KMS-11 (cell line): ENCODE results near the gene TNFSF10.
A peak's percentile ranks its signal among the peaks of the same experiment; 100 is the strongest.

Experiments
- H2AFZ ChIP-seq: fragments of 200-600 bp; sonication (generic); 2 replicates; pipeline ENCODE4 v1.6.1; 2016; ENCODE audit warnings: antibody characterized with exemption, mixed run types, low read depth
- H3K27ac ChIP-seq: fragments of 200-600 bp; sonication (generic); 2 replicates; pipeline ENCODE4 v1.6.1; 2016; ENCODE audit warnings: mild to moderate bottlenecking, mixed run types
- H3K27me3 ChIP-seq: fragments of 200-600 bp; sonication (generic); 2 replicates; pipeline ENCODE4 v1.6.1; 2017; ENCODE audit warnings: mild to moderate bottlenecking, low read depth, mixed run types, moderate library complexity; ENCODE audit not compliant: insufficient read depth
- H3K36me3 ChIP-seq: fragments of 200-600 bp; sonication (generic); 2 replicates; pipeline ENCODE4 v1.6.1; 2017; ENCODE audit warnings: mild to moderate bottlenecking, mixed run types; ENCODE audit not compliant: insufficient read depth
- H3K4me1 ChIP-seq: fragments of 200-600 bp; sonication (generic); 2 replicates; pipeline ENCODE4 v1.6.1; 2016; ENCODE audit warnings: mild to moderate bottlenecking, low read depth, mixed run types; ENCODE audit not compliant: poor library complexity, severe bottlenecking
- H3K4me2 ChIP-seq: fragments of 200-600 bp; sonication (generic); 2 replicates; pipeline ENCODE4 v1.7.0; 2016; ENCODE audit warnings: mild to moderate bottlenecking, mixed run types
- H3K4me3 ChIP-seq: fragments of 200-600 bp; sonication (generic); IDR thresholded peaks from 2 replicates; pipeline ENCODE4 v1.6.1; 2017; ENCODE audit warnings: low read depth, low read length, mixed read lengths; ENCODE audit not compliant: insufficient read depth
- H3K79me2 ChIP-seq: fragments of 200-600 bp; sonication (generic); 2 replicates; pipeline ENCODE4 v1.6.1; 2016; ENCODE audit warnings: low read depth, mixed run types; ENCODE audit not compliant: insufficient read depth
- H3K9ac ChIP-seq: fragments of 200-600 bp; sonication (generic); 2 replicates; pipeline ENCODE4 v1.6.1; 2016; ENCODE audit warnings: mild to moderate bottlenecking, mixed run types
- H4K20me1 ChIP-seq: fragments of 200-600 bp; sonication (generic); 2 replicates; pipeline ENCODE4 v1.6.1; 2016; ENCODE audit warnings: mild to moderate bottlenecking, mixed run types; ENCODE audit not compliant: insufficient read depth
- TF ChIP-seq, protein P1 (sequence below): fragments of 200-600 bp; sonication (generic); conservative IDR thresholded peaks from 2 replicates; pipeline ENCODE4 v1.6.1; 2017; ENCODE audit warnings: low read depth, mild to moderate bottlenecking, antibody characterized with exemption, low read length, moderate library complexity, mixed read lengths

Gene TNFSF10

GRCh38 chr3:172546628-172547214, 23.5 kb upstream of the TNFSF10 start:
- H3K36me3 ChIP-seq: no peaks in the 10 kb centered on the region
- H3K27me3 ChIP-seq: no peaks in the 10 kb centered on the region
- no peak overlapping the region for H3K4me3 ChIP-seq
- peak overlapping the region; percentile 38; the same call in 1 of the 2 replicates for H3K4me2 ChIP-seq
- no peak overlapping the region for H2AFZ ChIP-seq
- H4K20me1 ChIP-seq: no peaks in the 10 kb centered on the region
- H3K79me2 ChIP-seq: no peaks in the 10 kb centered on the region
- TF ChIP-seq, protein P1, sequence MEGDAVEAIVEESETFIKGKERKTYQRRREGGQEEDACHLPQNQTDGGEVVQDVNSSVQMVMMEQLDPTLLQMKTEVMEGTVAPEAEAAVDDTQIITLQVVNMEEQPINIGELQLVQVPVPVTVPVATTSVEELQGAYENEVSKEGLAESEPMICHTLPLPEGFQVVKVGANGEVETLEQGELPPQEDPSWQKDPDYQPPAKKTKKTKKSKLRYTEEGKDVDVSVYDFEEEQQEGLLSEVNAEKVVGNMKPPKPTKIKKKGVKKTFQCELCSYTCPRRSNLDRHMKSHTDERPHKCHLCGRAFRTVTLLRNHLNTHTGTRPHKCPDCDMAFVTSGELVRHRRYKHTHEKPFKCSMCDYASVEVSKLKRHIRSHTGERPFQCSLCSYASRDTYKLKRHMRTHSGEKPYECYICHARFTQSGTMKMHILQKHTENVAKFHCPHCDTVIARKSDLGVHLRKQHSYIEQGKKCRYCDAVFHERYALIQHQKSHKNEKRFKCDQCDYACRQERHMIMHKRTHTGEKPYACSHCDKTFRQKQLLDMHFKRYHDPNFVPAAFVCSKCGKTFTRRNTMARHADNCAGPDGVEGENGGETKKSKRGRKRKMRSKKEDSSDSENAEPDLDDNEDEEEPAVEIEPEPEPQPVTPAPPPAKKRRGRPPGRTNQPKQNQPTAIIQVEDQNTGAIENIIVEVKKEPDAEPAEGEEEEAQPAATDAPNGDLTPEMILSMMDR: no peak
- H3K4me1 ChIP-seq: peaks cover 18% of the 10 kb centered on the region
- no peak overlapping the region for H3K9ac ChIP-seq
- no peak overlapping the region for H3K27ac ChIP-seq

DNA sequence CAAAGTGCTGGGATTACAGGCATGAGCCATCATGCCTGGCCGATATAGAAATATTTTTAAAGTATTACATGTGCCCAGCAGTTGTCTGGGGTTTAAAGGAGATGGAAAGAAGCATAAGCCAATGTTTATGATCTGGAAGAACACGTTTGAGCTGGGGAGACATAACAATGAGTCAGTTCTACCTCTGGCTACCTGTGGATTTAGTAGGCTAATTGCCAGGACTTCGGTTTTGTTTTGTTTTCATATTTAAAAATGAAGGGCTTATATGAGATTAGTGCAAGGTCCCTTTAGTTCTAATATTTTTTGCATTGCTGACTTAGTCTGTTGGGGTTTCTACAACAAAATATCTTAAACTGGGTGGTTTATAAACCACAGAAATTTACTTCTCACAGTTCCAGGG, 22.9 kb upstream of the TNFSF10 start:
- peaks cover 18% of the 10 kb centered on the region for H3K4me1 ChIP-seq
- no peaks in the 10 kb centered on the region for H3K79me2 ChIP-seq
- no peak overlapping the region; the same call in 1 of the 2 replicates for H3K4me2 ChIP-seq
- no peak overlapping the region for H2AFZ ChIP-seq
- H3K27me3 ChIP-seq: no peaks in the 10 kb centered on the region
- TF ChIP-seq, protein P1: no peak
- no peak overlapping the region for H3K4me3 ChIP-seq
- H3K36me3 ChIP-seq: no peaks in the 10 kb centered on the region
- no peak overlapping the region for H3K27ac ChIP-seq
- H4K20me1 ChIP-seq: no peaks in the 10 kb centered on the region
- no peak overlapping the region for H3K9ac ChIP-seq

- Histone ChIP-seq H3K27ac (no peak overlapping the region), H4K20me1 (no peaks in the 10 kb centered on the region), H3K9ac (no peak overlapping the region), H3K79me2 (no peaks in the 10 kb centered on the region), H2AFZ (no peak overlapping the region), H3K4me2 (no peak overlapping the region), H3K36me3 (no peaks in the 10 kb centered on the region), H3K27me3 (no peaks in the 10 kb centered on the region), H3K4me3 (no peak overlapping the region), H3K4me1 (peaks cover 18% of the 10 kb centered on the region)
- TF ChIP-seq, protein P1: no peak
Observed at GRCh38 chr3:172544404-172544803, 21.2 kb upstream of the TNFSF10 start.

DNA sequence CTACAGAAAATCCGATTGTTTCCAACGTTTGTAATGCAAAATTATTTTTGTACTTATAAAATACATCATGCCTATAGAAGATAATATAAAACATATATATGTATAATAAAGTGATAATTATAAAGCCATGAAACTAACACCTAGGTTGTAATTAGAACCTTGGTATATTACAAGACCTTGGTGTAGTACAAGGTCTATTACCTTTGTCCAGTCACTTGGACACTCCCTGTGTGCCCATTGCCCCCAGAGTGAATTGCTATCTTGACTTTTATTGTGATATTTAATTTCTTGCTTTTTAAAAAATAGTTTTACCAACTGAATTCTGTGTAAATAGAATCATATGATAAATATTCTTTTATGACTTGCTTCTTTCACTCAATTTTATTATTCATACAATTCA, 20.7 kb upstream of the TNFSF10 start:
- Histone ChIP-seq H3K36me3 (no peaks in the 10 kb centered on the region), H3K4me3 (no peak overlapping the region), H3K4me2 (no peak overlapping the region), H4K20me1 (no peaks in the 10 kb centered on the region), H3K27me3 (no peaks in the 10 kb centered on the region), H3K4me1 (peaks cover 18% of the 10 kb centered on the region), H3K9ac (no peak overlapping the region), H3K79me2 (no peaks in the 10 kb centered on the region), H3K27ac (no peak overlapping the region), H2AFZ (no peak overlapping the region)
- TF ChIP-seq, protein P1: no peak
